ENCODE results near the gene TMEM255B. TPM values are rescaled to one million over a fixed set of nuclear protein-coding genes. Genes with fewer than 3 reads are reported as not detected.
A peak's percentile ranks its signal among the peaks of the same experiment; 100 is the strongest.

TMEM255B gene
- total RNA-seq, 4 donors from 2014 or later, result 2.0 to 4.8 (median 3.4) TPM

GRCh38 chr13:113852536-113853517 lies 93.8 kb downstream of the TMEM255B start:
- peak in 1 of 2 donors; percentile 84 for DNase-seq (ENCODE audit: low spot score in 2 of 2)
- no peak for TF ChIP-seq POLR2A (IDR thresholded peaks at IDR 0.05)
- no peak for TF ChIP-seq CTCF (IDR thresholded peaks at IDR 0.05)
- whole genome bisulfite sequencing, 2 donors, result 86 to 88% methylated on average over 20 to 21 of the region's 22 CpGs

GRCh38 chr13:113853518-113854237 lies 94.7 kb downstream of the TMEM255B start:
- peak in 1 of 2 donors; percentile 48 for DNase-seq (ENCODE audit: low spot score in 2 of 2)
- TF ChIP-seq POLR2A (IDR thresholded peaks at IDR 0.05), result no peak
- TF ChIP-seq CTCF (IDR thresholded peaks at IDR 0.05), result no peak
- H3K4me3 ChIP-seq (ENCODE audit: low read depth, poor library complexity, severe bottlenecking), result no peak overlapping the region
- WGBS, 2 donors, result 63 to 69% methylated on average over 9 to 11 of the region's 11 CpGs
- intact Hi-C loops (cut with DNase I; ENCODE audit: low total_unique reads), result no loop called here

More at GRCh38 chr13:113852536-113853517, 93.8 kb downstream of the TMEM255B start:
- intact Hi-C loops (cut with DNase I; ENCODE audit: low total_unique reads), result no loop called here
- no peak overlapping the region for H3K4me3 ChIP-seq (ENCODE audit: low read depth, poor library complexity, severe bottlenecking)

GRCh38 chr13:113854238-113855011 lies 95.4 kb downstream of the TMEM255B start:
- intact Hi-C loops (cut with DNase I; ENCODE audit: low total_unique reads), result no loop called here
- peak in 1 of 2 donors; percentile 85 for DNase-seq (ENCODE audit: low spot score in 2 of 2)
- 63% methylated on average over 24 to 31 of the region's 31 CpGs for WGBS, 2 donors
- H3K4me3 ChIP-seq (ENCODE audit: low read depth, poor library complexity, severe bottlenecking), result no peak overlapping the region
- TF ChIP-seq POLR2A (IDR thresholded peaks at IDR 0.05) (no peak), CTCF (IDR thresholded peaks at IDR 0.05) (no peak)

GRCh38 chr13:113855012-113855921 lies 96.2 kb downstream of the TMEM255B start:
- intact Hi-C loops (cut with DNase I; ENCODE audit: low total_unique reads), result no loop called here
- peak in 1 of 2 donors; percentile 89 for DNase-seq (ENCODE audit: low spot score in 2 of 2)

More at GRCh38 chr13:113855012-113855921, 96.2 kb downstream of the TMEM255B start:
- TF ChIP-seq POLR2A (IDR thresholded peaks at IDR 0.05), result no peak
- no peak for TF ChIP-seq CTCF (IDR thresholded peaks at IDR 0.05)
- H3K4me3 ChIP-seq (ENCODE audit: low read depth, poor library complexity, severe bottlenecking), result no peak overlapping the region
- 51 to 64% methylated on average over 24 to 29 of the region's 33 CpGs for WGBS, 2 donors
